ENCODE results near the gene COL9A3.
A peak's percentile ranks its signal among the peaks of the same experiment; 100 is the strongest.

COL9A3 gene

GRCh38 chr20:62816884-62817873 lies at the start of gene COL9A3:
TSS of gene COL9A3 (plus strand) at chr20:62817050. CDS start at chr20:62817065, 15 bp downstream.
- no peak for DNase-seq (ENCODE audit: low read depth in 2 of 2)

DNA sequence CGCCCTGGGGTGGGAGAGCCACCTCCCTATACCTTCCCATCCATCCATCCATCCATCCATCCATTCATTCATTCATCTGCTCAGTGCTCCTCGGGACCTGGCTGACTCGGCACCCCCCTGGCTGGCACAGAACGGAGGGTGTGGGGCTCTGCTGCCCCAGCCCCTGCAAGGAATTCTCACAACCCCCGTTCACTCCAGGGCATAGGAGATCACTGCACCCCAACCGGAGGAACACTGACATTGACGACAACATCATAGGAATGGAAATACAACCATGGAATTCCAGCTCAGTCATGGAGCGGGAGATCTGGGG lies 48.7 kb upstream of the COL9A3 start:
- no peak for DNase-seq (ENCODE audit: low read depth in 2 of 2)

- DNase-seq (ENCODE audit: low read depth in 2 of 2) = no peak
Observed at GRCh38 chr20:62768551-62769287, 48.1 kb upstream of the COL9A3 start.

GRCh38 chr20:62769346-62770071 lies 47.3 kb upstream of the COL9A3 start:
- no peak for DNase-seq (ENCODE audit: low read depth in 2 of 2)

- DNase-seq (ENCODE audit: low read depth in 2 of 2) = no peak
Observed at GRCh38 chr20:62770111-62770910, 46.5 kb upstream of the COL9A3 start.

DNA sequence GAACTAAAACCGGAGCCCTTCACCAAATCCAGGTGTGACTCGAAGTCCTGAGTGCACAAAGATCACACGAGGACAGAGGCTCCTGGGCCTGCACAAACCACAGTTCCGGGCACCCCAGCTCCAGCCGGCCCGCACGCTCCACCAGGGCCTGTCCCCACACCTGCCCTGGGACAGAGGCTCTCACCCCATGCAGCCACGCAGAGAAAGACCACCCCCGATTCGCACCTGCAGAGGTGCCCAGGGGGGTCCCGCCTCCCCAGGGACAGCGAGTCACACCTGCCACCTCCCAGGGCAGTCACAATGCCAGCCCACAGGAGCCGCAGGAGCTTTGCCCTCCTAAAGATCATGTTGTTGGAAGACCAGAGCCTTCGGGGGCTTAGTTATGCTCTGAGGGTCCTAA lies 45.9 kb upstream of the COL9A3 start:
- DNase-seq (ENCODE audit: low read depth in 2 of 2) = no peak

DNA sequence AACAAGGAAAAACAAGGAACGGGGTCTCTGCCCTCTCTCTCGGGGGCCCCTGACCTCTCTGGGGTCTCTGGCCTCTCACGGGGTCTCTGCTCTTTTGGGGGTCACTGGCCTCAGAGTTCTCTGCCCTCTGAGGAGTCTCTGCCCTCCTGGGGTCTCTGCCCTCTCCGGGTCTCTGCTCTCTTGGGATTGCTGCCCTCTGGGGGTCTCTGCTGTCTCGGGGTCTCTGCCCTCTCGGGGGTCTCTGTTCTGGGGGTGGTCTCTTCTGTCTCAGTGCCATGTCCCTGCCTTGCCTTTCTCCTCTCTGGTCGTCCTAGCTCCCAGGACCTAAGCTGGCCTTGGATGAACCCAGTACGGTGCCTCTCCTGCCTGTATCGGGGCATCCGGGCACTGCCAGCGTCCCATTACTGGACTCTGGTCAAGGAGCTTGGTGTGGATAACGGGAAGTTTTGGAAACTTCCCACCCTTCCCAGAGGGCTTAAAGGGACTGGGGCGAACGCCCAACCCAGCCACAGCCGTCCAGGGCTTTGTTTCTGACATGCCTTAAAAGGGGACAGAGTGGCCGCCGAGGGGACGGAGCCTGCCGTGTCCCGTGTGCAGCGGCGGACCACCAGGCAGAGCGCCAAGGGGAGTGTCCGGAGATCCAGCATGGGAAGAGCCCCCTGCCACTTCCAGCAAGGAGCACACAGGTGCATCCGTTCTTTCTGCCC lies 45.3 kb upstream of the COL9A3 start:
- DNase-seq (ENCODE audit: low read depth in 2 of 2) = no peak

- no peak for DNase-seq (ENCODE audit: low read depth in 2 of 2)
Observed at GRCh38 chr20:62772103-62772611, 44.7 kb upstream of the COL9A3 start.

GRCh38 chr20:62772619-62772989 lies 44.2 kb upstream of the COL9A3 start:
- no peak for DNase-seq (ENCODE audit: low read depth in 2 of 2)

- no peak for DNase-seq (ENCODE audit: low read depth in 2 of 2)
Observed at GRCh38 chr20:62772990-62773844, 43.6 kb upstream of the COL9A3 start.

DNA sequence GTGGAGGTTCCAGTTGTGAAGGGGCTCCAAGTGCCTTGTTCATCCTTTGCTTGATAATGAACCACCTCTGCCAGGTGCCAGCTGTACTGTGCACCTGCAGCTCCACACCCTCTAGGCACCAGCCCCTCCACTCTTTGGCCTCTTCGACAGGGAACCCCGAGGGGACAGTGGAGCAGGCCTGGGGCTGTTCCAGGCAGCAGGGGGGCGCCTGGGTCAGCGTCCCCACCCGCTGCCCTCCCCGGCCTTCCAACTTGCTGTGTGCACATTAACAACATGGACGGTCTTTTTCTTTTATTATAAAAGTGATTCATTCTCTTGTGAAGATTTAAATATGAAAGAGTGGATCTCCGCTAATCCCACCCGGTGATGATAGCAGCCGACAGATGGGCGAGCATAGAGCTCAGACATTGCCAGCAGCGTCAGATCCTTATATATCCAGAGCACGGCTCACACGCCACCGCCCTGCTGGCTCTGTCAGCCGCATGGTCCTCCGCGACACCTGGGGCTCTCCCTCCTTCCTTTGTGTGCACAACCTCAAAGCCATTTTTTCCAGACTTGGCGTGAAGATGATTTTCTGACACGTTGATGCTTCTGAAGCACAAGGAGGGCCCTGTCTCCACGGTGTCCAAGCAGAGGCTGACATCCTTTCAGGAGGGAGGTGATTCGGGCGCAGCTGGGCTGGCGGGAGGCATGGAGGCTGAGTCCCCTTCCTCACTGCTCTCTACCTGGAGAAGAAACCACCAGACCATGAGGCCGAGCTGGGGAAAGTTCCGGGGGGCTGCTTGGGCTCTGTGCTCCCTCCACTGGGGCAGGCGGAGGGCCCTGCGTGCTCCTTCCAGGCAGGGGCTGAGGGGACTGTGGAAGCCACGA lies 42.8 kb upstream of the COL9A3 start:
- DNase-seq (ENCODE audit: low read depth in 2 of 2) = no peak

GRCh38 chr20:62774762-62775161 lies 42.1 kb upstream of the COL9A3 start:
- no peak for DNase-seq (ENCODE audit: low read depth in 2 of 2)

GRCh38 chr20:62775206-62775605 lies 41.6 kb upstream of the COL9A3 start:
- DNase-seq (ENCODE audit: low read depth in 2 of 2) = no peak

- no peak for DNase-seq (ENCODE audit: low read depth in 2 of 2)
Observed at GRCh38 chr20:62776035-62776691, 40.7 kb upstream of the COL9A3 start.

DNA sequence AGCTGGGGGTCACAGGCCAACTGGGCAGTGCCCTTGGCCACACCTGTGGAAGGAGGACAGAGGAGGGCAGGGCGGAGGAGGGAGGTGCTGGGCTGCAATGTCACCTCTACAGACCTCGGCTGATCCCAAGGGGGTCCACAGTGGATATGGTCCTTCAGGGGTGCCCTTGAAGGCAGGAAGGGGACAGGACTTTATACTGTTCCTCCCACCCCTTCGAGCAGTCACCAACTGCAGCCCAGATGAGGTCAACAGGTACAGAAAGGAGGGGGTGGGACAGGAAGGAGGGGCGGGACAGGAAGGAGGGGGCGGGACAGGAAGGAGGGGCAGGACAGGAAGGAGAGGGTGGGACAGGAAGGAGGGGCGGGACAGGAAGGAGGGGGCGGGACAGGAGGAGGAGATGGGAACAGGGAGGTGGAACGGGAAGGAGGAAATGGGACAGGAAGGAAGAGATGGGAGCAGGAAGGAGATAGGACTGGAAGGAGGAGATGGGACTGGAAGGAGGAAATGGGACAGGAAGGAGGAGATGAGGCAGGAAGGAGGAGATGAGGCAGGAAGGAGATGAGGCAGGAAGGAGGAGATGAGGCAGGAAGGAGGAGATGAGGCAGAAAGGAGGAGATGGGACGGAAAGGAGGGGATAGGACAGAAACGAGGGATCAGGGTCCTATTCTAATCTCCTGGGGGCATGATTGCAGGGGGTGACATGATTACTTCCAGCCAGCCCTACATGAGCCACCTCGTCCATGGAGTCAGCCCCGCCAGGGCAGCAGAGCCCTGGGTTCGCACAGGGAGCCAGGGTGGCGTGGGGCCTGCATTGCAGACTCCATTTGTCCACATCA lies 39.9 kb upstream of the COL9A3 start:
- peak; percentile 31 to 48 for DNase-seq (ENCODE audit: low read depth in 2 of 2)

GRCh38 chr20:62777528-62777830 lies 39.4 kb upstream of the COL9A3 start:
- DNase-seq (ENCODE audit: low read depth in 2 of 2) = no peak

GRCh38 chr20:62778058-62778457 lies 38.8 kb upstream of the COL9A3 start:
- DNase-seq (ENCODE audit: low read depth in 2 of 2) = no peak
